Measurements from ENCODE around the gene PPP1R14C.

Gene PPP1R14C

GRCh38 chr6:150269130-150269856, 126.4 kb downstream of the PPP1R14C start:
- H3K4me3 ChIP-seq (ENCODE audit: low read depth, low read length), result no peak overlapping the region

GRCh38 chr6:150269857-150270223, 127.0 kb downstream of the PPP1R14C start:
- H3K4me3 ChIP-seq (ENCODE audit: low read depth, low read length), result no peak overlapping the region

GRCh38 chr6:150270330-150271052, 127.6 kb downstream of the PPP1R14C start:
- H3K4me3 ChIP-seq (ENCODE audit: low read depth, low read length), result no peak overlapping the region

GRCh38 chr6:150271172-150271500, 128.3 kb downstream of the PPP1R14C start:
- H3K4me3 ChIP-seq (ENCODE audit: low read depth, low read length), result no peak overlapping the region

- H3K4me3 ChIP-seq (ENCODE audit: low read depth, low read length), result no peak overlapping the region
These were observed 128.8 kb downstream of the PPP1R14C start for GRCh38 chr6:150271501-150272263.

- H3K4me3 ChIP-seq (ENCODE audit: low read depth, low read length), result no peak overlapping the region
These were observed 129.6 kb downstream of the PPP1R14C start for GRCh38 chr6:150272264-150272975.

- no peak overlapping the region for H3K4me3 ChIP-seq (ENCODE audit: low read depth, low read length)
These were observed 130.1 kb downstream of the PPP1R14C start for GRCh38 chr6:150272976-150273315.

- no peak overlapping the region for H3K4me3 ChIP-seq (ENCODE audit: low read depth, low read length)
These were observed 130.8 kb downstream of the PPP1R14C start for GRCh38 chr6:150273457-150274309.

- H3K4me3 ChIP-seq (ENCODE audit: low read depth, low read length), result no peak overlapping the region
These were observed 132.6 kb downstream of the PPP1R14C start for GRCh38 chr6:150275489-150275888.

GRCh38 chr6:150276168-150276936, 133.5 kb downstream of the PPP1R14C start:
- H3K4me3 ChIP-seq (ENCODE audit: low read depth, low read length), result no peak overlapping the region

- no peak overlapping the region for H3K4me3 ChIP-seq (ENCODE audit: low read depth, low read length)
These were observed 134.3 kb downstream of the PPP1R14C start for GRCh38 chr6:150276937-150277742.

- H3K4me3 ChIP-seq (ENCODE audit: low read depth, low read length), result no peak overlapping the region
These were observed 136.7 kb downstream of the PPP1R14C start for GRCh38 chr6:150279533-150279932.

- H3K4me3 ChIP-seq (ENCODE audit: low read depth, low read length), result no peak overlapping the region
These were observed 137.9 kb downstream of the PPP1R14C start for GRCh38 chr6:150280703-150281102.

- no peak overlapping the region for H3K4me3 ChIP-seq (ENCODE audit: low read depth, low read length)
These were observed 138.9 kb downstream of the PPP1R14C start for GRCh38 chr6:150281767-150282166.

- H3K4me3 ChIP-seq (ENCODE audit: low read depth, low read length), result no peak overlapping the region
These were observed 140.0 kb downstream of the PPP1R14C start for GRCh38 chr6:150282806-150283205.

- H3K4me3 ChIP-seq (ENCODE audit: low read depth, low read length), result no peak overlapping the region
These were observed 143.6 kb downstream of the PPP1R14C start for GRCh38 chr6:150286460-150286859.

GRCh38 chr6:150286912-150287311, 144.1 kb downstream of the PPP1R14C start:
- no peak overlapping the region for H3K4me3 ChIP-seq (ENCODE audit: low read depth, low read length)

GRCh38 chr6:150288456-150288855, 145.6 kb downstream of the PPP1R14C start:
- no peak overlapping the region for H3K4me3 ChIP-seq (ENCODE audit: low read depth, low read length)

All from iPS-11a (cell line).